ENCODE results near the gene OR2T4. TPM values are rescaled to one million over a fixed set of nuclear protein-coding genes. Genes with fewer than 3 reads are reported as not detected.

The OR2T4 gene
- total RNA-seq, 2 experiments from 2014 or later: not detected

DNA sequence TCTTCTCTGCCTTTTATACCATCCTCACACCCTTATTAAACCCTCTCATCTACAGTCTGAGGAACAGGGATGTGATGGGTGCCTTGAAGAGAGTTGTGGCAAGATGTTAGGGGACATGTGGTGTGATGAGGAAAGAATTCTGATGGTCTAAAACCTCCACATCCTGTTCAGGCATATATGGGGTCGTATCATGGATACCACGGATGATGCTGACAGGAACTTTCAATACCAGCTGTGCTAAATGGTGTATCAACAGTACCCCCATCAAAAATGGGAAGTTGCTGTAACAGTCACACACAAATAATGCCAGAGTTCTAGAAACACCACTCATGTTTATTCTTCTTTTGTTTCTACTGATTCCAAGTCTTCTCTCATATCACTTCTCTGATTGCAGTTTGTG, 27.0 kb downstream of the OR2T4 start:
- H3K4me3 ChIP-seq (ENCODE audit: low read depth, low read length, poor library complexity, severe bottlenecking): no peak overlapping the region
- no peaks in the 10 kb centered on the region for H3K4me1 ChIP-seq (ENCODE audit: insufficient read depth, low read length, poor library complexity, severe bottlenecking)
- no TSS peak for BruUV-seq (replicated peaks)
- no peak overlapping the region for H2AFZ ChIP-seq (ENCODE audit: low read length)
- CTCF ChIA-PET (ENCODE audit: unreplicated experiment): no interaction called here
- no peak for TF ChIP-seq EZH2phosphoT487 (IDR thresholded peaks at IDR 0.05; ENCODE audit: borderline replicate concordance, low read depth, low read length)
- DNase-seq (ENCODE audit: low spot score): no peak
- H3K9me2 ChIP-seq (ENCODE audit: insufficient read depth, low read length): no peaks in the 10 kb centered on the region
- intact Hi-C loops (cut with micrococcal nuclease; ENCODE audit: unreplicated experiment): no loop called here
- no peak overlapping the region for H3K27ac ChIP-seq (ENCODE audit: low read depth, low read length, poor library complexity, severe bottlenecking)
- no peaks in the 10 kb centered on the region for H3K36me3 ChIP-seq (ENCODE audit: insufficient read depth, low read length)
- H3K9me3 ChIP-seq (ENCODE audit: low read length): no peaks in the 10 kb centered on the region
- POLR2A ChIA-PET: interaction anchor here (0.5 to 0.7 kb wide), 2 partner anchors 9 to 12 kb away, joined by 3 to 4 read pairs; no protein-coding TSS in a partner anchor
- no peaks in the 10 kb centered on the region for H4K20me1 ChIP-seq (ENCODE audit: insufficient read depth, low read length)
- H3K4me2 ChIP-seq (ENCODE audit: low read length): no peak overlapping the region
- H3K79me2 ChIP-seq (ENCODE audit: insufficient read depth, low read depth, low read length): no peaks in the 10 kb centered on the region

DNA sequence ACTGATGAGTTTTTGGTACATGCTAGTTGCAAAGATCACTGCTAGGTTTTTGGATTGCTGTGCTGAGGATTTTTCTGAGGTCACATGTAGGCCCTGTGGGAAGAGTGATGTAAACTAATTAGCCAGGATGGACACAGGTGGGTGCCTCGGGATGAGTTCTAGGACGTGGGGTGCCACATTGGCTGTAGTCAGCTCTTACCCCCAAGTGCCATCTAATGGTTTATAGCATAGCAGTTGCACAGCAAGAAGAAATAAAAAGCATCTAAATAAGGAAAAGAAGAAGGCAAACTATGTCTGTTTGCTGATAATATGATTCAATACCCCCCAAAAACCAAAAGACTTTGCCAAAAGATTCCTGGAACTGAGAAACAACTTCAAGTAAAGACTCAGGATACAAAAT, 31.6 kb downstream of the OR2T4 start:
- CTCF ChIA-PET (ENCODE audit: unreplicated experiment): no interaction called here

DNA sequence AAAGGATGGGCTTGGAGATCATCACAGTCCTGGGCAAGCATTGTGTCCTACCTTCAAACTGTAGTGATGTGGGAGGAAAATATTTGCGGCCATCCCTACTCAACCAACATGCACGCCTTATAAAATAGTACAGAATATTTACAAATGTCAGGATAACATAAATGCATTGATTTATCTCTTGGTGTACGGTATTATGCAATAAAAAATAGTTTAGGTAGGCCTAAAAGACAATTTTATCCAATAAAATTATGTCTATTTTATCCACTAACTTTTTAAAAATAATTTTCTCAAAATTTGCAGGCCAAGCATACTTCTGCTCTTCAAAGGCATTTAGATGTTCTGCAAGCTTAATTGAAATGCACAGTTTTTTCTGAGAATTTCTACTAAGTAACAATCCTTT, 41.3 kb downstream of the OR2T4 start, which contains the start of gene OR2T1:
TSS of gene OR2T1 (plus strand) at position 301 of the 400 bp plus-strand sequence. CDS start 3,100 bp downstream, outside the sequence.
- intact Hi-C loops (cut with micrococcal nuclease; ENCODE audit: unreplicated experiment): no loop called here
- no TSS peak for BruUV-seq (replicated peaks)

More for the DNA sequence above, 31.6 kb downstream of the OR2T4 start:
- no peak for DNase-seq (ENCODE audit: low spot score)
- BruUV-seq (replicated peaks): no TSS peak
- Histone ChIP-seq H4K20me1 (ENCODE audit: insufficient read depth, low read length) (no peaks in the 10 kb centered on the region), H3K4me2 (ENCODE audit: low read length) (no peak overlapping the region), H3K9me2 (ENCODE audit: insufficient read depth, low read length) (no peaks in the 10 kb centered on the region), H3K9me3 (ENCODE audit: low read length) (no peaks in the 10 kb centered on the region), H3K36me3 (ENCODE audit: insufficient read depth, low read length) (no peaks in the 10 kb centered on the region), H3K4me3 (ENCODE audit: low read depth, low read length, poor library complexity, severe bottlenecking) (no peak overlapping the region), H3K79me2 (ENCODE audit: insufficient read depth, low read depth, low read length) (no peaks in the 10 kb centered on the region), H3K4me1 (ENCODE audit: insufficient read depth, low read length, poor library complexity, severe bottlenecking) (no peaks in the 10 kb centered on the region), H2AFZ (ENCODE audit: low read length) (no peak overlapping the region), H3K27ac (ENCODE audit: low read depth, low read length, poor library complexity, severe bottlenecking) (no peak overlapping the region)
- intact Hi-C loops (cut with micrococcal nuclease; ENCODE audit: unreplicated experiment): no loop called here
- POLR2A ChIA-PET: no interaction called here
- no peak for TF ChIP-seq EZH2phosphoT487 (IDR thresholded peaks at IDR 0.05; ENCODE audit: borderline replicate concordance, low read depth, low read length)

More for the DNA sequence above, 41.3 kb downstream of the OR2T4 start, which contains the start of gene OR2T1:
- ChIA-PET POLR2A (no interaction called here), CTCF (ENCODE audit: unreplicated experiment) (no interaction called here)
- Histone ChIP-seq H3K9me3 (ENCODE audit: low read length) (no peaks in the 10 kb centered on the region), H3K9me2 (ENCODE audit: insufficient read depth, low read length) (no peaks in the 10 kb centered on the region), H3K4me1 (ENCODE audit: insufficient read depth, low read length, poor library complexity, severe bottlenecking) (no peaks in the 10 kb centered on the region), H3K27ac (ENCODE audit: low read depth, low read length, poor library complexity, severe bottlenecking) (no peak within 1 kb of the TSS), H2AFZ (ENCODE audit: low read length) (no peak within 1 kb of the TSS), H3K4me3 (ENCODE audit: low read depth, low read length, poor library complexity, severe bottlenecking) (no peak within 1 kb of the TSS), H4K20me1 (ENCODE audit: insufficient read depth, low read length) (no peaks in the 10 kb centered on the region), H3K4me2 (ENCODE audit: low read length) (no peak within 1 kb of the TSS), H3K36me3 (ENCODE audit: insufficient read depth, low read length) (no peaks in the 10 kb centered on the region), H3K79me2 (ENCODE audit: insufficient read depth, low read depth, low read length) (no peaks in the 10 kb centered on the region)
- TF ChIP-seq, protein P1, sequence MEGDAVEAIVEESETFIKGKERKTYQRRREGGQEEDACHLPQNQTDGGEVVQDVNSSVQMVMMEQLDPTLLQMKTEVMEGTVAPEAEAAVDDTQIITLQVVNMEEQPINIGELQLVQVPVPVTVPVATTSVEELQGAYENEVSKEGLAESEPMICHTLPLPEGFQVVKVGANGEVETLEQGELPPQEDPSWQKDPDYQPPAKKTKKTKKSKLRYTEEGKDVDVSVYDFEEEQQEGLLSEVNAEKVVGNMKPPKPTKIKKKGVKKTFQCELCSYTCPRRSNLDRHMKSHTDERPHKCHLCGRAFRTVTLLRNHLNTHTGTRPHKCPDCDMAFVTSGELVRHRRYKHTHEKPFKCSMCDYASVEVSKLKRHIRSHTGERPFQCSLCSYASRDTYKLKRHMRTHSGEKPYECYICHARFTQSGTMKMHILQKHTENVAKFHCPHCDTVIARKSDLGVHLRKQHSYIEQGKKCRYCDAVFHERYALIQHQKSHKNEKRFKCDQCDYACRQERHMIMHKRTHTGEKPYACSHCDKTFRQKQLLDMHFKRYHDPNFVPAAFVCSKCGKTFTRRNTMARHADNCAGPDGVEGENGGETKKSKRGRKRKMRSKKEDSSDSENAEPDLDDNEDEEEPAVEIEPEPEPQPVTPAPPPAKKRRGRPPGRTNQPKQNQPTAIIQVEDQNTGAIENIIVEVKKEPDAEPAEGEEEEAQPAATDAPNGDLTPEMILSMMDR (conservative IDR thresholded peaks at IDR 0.05; ENCODE audit: low read length): no peak
- no peak for TF ChIP-seq EZH2phosphoT487 (IDR thresholded peaks at IDR 0.05; ENCODE audit: borderline replicate concordance, low read depth, low read length)
- no peak for DNase-seq (ENCODE audit: low spot score)

Data from OCI-LY7 (cell line).